ENCODE results near the gene PSENEN. TPM values are rescaled to one million over a fixed set of nuclear protein-coding genes. Genes with fewer than 3 reads are reported as not detected.

PSENEN gene, protein sequence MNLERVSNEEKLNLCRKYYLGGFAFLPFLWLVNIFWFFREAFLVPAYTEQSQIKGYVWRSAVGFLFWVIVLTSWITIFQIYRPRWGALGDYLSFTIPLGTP
- total RNA-seq, result 12.5 and 13.3 TPM in 2 replicates

DNA sequence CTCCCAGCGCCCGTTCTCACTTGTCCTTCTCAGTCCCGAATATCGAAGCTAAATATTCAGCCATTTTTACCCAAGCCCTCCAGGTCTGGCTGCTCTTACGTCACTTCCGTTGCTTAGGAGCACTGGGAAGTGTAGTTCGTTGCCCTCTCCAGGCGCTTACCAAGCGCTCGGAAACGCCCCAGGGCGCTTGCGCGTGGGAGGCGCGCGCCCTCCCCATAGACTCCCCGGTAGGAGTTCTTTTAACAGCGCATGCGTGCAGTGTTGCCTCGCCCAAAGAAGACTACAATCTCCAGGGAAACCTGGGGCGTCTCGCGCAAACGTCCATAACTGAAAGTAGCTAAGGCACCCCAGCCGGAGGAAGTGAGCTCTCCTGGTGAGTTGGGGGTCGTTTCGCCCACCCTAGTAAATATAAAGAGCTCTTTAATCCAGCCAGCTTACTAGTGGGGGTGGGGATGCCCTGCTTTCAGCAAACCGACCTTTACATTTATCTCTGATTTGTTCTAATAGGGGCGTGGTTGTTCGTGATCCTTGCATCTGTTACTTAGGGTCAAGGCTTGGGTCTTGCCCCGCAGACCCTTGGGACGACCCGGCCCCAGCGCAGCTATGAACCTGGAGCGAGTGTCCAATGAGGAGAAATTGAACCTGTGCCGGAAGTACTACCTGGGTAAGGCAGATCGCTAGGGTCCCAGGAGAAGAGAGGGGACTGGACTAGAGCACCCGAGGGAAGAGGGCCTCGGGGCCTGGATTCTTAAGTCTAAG lies at the start of gene PSENEN, which contains the start of gene U2AF1L4:
Gene PSENEN, plus strand, starts transcription at position 324 of the 759 bp plus-strand sequence. Its CDS starts 280 bp downstream, at position 604.
Gene U2AF1L4, minus strand, starts transcription at position 91 of the 759 bp plus-strand sequence. Its CDS starts 27 bp downstream, at position 64.

GRCh38 chr19:35704218-35704617 lies 41.2 kb upstream of the PSENEN start, which contains the start of gene ZBTB32:
Gene ZBTB32 (plus strand): TSS chr19:35704558. CDS start chr19:35714627, 10,069 bp downstream.

DNA sequence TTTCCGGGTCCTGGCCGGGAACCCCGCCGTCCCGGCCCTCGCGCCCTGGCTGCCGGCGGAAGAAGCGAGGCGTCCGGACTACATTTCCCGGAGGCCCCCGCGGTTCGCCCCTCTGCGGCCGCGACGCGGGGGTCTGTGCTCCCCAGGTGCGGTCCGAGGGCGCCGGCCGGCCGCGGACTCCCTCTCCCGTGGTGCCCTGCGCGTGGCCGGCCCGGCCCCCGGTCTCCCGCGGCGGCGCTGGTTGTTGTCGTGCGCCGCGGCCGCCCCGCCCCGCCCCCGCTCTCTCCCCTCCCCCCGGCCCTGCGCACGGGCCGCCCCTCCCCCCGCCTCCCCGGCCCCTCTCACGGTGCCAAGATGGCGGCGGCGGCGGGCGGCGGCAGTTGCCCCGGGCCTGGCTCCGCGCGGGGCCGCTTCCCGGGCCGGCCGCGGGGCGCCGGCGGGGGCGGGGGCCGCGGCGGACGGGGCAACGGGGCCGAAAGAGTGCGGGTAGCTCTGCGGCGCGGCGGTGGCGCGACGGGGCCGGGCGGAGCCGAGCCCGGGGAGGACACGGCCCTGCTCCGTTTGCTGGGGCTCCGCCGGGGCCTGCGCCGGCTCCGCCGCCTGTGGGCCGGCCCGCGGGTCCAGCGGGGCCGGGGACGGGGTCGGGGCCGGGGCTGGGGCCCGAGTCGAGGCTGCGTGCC lies 27.6 kb upstream of the PSENEN start, which contains the start of gene KMT2B:
Gene KMT2B, plus strand, starts transcription at position 339 of the 680 bp plus-strand sequence. Its CDS starts 16 bp downstream, at position 355.

DNA sequence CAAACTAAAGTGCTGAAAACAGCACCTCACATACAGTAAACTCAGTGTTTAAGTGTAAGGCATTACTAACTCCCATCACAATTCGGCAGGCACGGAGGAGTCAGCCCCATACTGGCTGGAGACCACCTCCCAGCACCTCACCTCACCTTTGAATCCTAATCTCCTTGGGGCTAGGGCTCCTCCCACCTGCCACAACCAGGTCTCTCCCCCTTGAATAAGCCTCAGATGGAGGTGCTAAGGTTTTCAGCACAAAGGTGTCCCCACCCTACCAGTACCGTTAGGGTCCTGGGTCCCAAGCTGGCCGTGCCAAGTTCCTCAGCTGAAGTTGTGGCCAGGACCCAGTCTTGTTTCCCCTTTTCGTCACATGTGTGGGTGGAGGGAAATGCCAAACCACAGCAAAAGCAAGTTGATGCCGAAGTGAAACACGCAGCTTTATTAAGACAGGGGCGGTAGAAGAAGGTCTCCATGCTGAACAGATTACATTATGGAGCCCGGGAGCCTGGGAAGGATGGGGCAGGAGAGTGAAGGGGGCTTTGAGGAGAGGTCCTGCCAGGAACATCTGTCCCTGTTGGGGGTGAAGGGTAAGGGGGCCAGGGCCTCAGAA lies 3.2 kb upstream of the PSENEN start, which contains the start of gene IGFLR1:
Gene IGFLR1, minus strand, starts transcription at position 332 of the 604 bp plus-strand sequence. CDS start 1,272 bp downstream, outside the sequence.

GRCh38 chr19:35748106-35749020 lies 2.9 kb downstream of the PSENEN start, which contains the start of gene LIN37:
Gene LIN37 (plus strand): TSS chr19:35748576. CDS start chr19:35748725, 149 bp downstream.

GRCh38 chr19:35756377-35757230 lies 11.2 kb downstream of the PSENEN start, which contains the start of gene HSPB6:
Gene HSPB6 (minus strand): TSS chr19:35757029. CDS start chr19:35757008, 21 bp downstream.

DNA sequence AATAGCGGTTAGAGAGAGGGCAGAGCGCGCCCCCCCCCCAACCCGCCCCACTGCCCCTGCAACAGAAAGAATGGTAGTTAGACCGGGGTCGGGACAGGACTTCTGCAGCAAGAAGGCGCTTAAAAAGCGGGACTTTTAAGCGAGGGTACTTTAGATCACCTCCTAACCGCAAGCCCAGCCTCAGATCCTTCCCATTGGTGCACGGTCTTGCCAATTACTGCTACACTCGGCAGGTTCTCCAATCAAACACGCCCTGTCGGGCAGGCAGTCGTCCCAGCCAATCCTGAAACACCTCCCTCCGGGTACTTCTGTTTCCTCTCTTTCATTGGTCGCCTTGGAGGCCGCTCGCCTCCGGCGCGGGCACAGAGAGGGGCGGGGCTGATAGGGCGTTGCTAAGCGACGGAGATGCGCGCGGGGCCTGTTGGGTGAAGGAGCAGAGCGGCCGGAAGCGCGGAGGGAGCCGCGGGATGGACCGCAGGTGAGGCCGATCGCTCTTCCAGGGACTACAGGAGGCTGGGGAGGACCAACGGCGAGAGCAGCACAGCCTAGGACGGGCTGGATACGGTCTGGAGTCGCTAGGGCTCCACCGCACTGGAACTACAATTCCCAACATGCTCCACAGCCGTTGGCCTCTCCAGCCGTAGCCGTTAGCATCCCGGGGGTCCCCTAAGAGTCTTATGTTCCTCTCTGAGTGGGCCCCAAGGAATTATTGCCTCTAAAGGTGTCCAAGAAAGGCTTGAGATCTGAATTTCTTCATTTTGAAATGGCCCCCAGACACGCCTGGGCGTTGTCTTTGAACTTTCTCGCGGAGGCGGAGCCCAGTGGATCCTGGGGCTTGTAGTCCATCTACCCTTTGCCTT lies 12.5 kb downstream of the PSENEN start, which contains the start of gene PROSER3:
Gene PROSER3, plus strand, starts transcription at position 428 of the 860 bp plus-strand sequence. Its CDS starts 40 bp downstream, at position 468.

DNA sequence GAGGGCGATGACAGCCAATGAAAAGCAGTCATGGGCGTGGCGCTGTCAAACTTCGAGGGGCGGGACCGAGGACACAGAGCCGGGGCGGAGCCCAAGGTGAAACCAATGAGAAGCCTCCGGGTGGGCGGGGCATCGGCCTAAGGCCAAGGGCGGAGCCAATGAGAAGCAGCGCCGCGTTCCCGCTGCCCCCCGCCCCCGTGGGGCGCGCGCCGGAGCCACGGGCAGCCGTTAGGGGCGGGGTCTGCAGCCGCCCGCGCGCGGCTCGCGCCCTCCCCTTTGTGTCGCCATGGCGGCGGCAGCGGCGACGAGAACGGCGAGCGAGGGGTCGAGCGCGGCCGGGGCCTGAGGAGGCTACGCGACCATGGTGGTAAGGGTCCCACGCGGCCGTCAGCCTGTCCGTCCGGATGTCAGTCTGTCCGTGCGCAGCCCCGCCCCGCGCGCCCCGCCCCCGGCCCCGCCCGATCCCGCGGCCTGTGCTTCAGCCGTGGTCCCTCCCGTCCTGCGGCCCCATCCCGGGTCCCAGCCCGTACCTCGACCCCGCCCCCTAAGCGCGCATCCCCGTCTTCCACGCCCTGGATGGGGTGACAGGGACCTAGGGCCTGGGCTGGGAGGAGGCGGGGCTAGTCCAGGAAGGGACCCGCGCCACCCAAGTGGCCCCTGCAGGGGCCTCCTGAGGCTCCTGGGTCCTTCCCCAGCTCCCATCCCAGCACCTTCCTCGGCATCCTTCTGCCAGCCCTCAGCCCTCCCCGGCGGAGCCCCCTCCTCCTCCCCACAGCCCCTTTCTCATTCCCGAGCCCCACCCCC lies 30.0 kb downstream of the PSENEN start, which contains the start of gene ARHGAP33:
Gene ARHGAP33, plus strand, starts transcription at position 267 of the 804 bp plus-strand sequence. Its CDS starts 95 bp downstream, at position 362.

Other genes starting within 250 kb of the PSENEN start
- gene DMKN, start 232.0 kb upstream of the PSENEN start, total RNA-seq, result 12.1 and 21.0 TPM in 2 replicates
- 1.9 and 2.5 TPM in 2 replicates for gene SBSN, start 217.3 kb upstream of the PSENEN start, total RNA-seq
- gene GAPDHS, start 212.2 kb upstream of the PSENEN start, total RNA-seq, result not detected in 2 replicates
- gene TMEM147, start 200.0 kb upstream of the PSENEN start, total RNA-seq, result 46.9 and 60.5 TPM in 2 replicates
- not detected in 2 replicates for gene ATP4A, start 182.0 kb upstream of the PSENEN start, total RNA-seq
- gene PMIS2, start 159.5 kb upstream of the PSENEN start, total RNA-seq, result not detected in 2 replicates
- 4.3 and 4.6 TPM in 2 replicates for gene HAUS5, start 132.9 kb upstream of the PSENEN start, total RNA-seq
- 38.3 and 41.6 TPM in 2 replicates for gene RBM42, start 116.6 kb upstream of the PSENEN start, total RNA-seq
- 0.13 and 0.32 TPM in 2 replicates for gene ETV2, start 103.9 kb upstream of the PSENEN start, total RNA-seq
- gene COX6B1, start 97.3 kb upstream of the PSENEN start, total RNA-seq, result 183 and 279 TPM in 2 replicates
- not detected in 2 replicates for gene UPK1A, start 79.1 kb upstream of the PSENEN start, total RNA-seq
- gene ZBTB32, start 41.1 kb upstream of the PSENEN start, total RNA-seq, result not detected in 2 replicates
- 5.7 and 6.0 TPM in 2 replicates for gene KMT2B, start 27.6 kb upstream of the PSENEN start, total RNA-seq
- gene IGFLR1, start 3.2 kb upstream of the PSENEN start, total RNA-seq, result 1.2 TPM in 2 replicates
- 4.8 and 9.5 TPM in 2 replicates for gene U2AF1L4, start 233 bp upstream of the PSENEN start, total RNA-seq
- gene LIN37, start 2.9 kb downstream of the PSENEN start, total RNA-seq, result 10.1 and 12.2 TPM in 2 replicates
- gene HSPB6, start 11.4 kb downstream of the PSENEN start, total RNA-seq, result 34.6 and 52.4 TPM in 2 replicates
- gene PROSER3, start 12.5 kb downstream of the PSENEN start, total RNA-seq, result 7.6 and 9.3 TPM in 2 replicates
- gene ARHGAP33, start 29.9 kb downstream of the PSENEN start, total RNA-seq, result 1.3 and 2.4 TPM in 2 replicates
- gene PRODH2, start 67.2 kb downstream of the PSENEN start, total RNA-seq, result not detected in 2 replicates
- not detected in 2 replicates for gene NPHS1, start 106.9 kb downstream of the PSENEN start, total RNA-seq
- gene KIRREL2, start 111.3 kb downstream of the PSENEN start, total RNA-seq, result under 0.01 TPM in 2 replicates
- gene APLP1, start 122.9 kb downstream of the PSENEN start, total RNA-seq, result 4.1 and 6.5 TPM in 2 replicates
- 6.3 TPM in 2 replicates for gene NFKBID, start 154.9 kb downstream of the PSENEN start, total RNA-seq
- gene HCST, start 156.9 kb downstream of the PSENEN start, total RNA-seq, result 0.91 and 1.4 TPM in 2 replicates
- not detected in 2 replicates for gene TYROBP, start 162.6 kb downstream of the PSENEN start, total RNA-seq
- gene LRFN3, start 190.7 kb downstream of the PSENEN start, total RNA-seq, result 3.2 and 5.9 TPM in 2 replicates
- 16.9 and 17.0 TPM in 2 replicates for gene SDHAF1, start 249.5 kb downstream of the PSENEN start, total RNA-seq